ENCODE data around the gene FAAP100.

The FAAP100 gene

DNA sequence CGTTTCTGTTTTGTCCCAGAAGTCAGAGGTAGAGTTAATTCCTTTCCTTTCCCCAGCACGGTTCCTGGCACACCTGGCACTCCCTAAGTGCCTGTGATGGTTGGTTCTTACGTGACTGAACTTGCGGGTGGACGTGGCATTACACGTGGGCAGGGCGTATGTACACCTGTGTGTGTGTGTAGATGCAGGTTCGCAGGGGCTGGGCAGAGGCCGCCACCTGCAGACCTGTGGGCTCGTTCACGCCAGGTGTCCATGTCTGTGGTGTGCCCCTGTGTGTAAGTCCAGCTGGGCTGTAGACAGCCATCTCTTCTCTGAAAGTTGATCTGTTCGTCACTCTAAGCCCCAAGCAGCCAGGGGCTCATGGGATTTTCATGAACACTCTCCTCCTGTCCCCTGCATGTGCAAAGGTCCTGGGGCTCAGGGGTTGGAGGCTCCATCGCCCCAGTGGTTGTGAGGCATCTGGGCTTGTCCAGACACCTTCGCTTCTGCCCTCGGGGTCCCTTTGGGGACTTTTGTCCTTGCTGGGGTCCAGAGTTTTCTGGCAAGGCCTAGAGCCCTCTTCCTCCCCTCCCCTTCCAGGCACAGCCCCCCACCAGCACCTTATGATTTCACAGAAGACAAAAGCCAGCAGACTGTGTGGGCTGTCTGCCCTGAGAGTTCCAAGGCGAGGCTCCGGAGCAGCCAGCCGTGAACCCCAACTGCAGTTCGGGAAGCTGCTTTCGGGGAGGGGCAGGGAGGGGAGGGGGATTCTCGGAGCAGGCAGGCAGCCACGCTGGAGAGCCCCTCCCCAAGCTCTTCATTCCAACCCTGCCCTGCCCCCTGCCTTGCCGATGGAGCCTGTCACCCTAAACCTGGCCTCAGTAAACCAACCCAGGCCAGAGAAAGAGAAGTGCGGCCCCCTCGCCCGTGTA lies 29.4 kb downstream of the FAAP100 start:
- H3K4me3 ChIP-seq (ENCODE audit: low read length), result no peak overlapping the region
- DNase-seq (ENCODE audit: low read depth), result no peak
- TF ChIP-seq, protein P1, sequence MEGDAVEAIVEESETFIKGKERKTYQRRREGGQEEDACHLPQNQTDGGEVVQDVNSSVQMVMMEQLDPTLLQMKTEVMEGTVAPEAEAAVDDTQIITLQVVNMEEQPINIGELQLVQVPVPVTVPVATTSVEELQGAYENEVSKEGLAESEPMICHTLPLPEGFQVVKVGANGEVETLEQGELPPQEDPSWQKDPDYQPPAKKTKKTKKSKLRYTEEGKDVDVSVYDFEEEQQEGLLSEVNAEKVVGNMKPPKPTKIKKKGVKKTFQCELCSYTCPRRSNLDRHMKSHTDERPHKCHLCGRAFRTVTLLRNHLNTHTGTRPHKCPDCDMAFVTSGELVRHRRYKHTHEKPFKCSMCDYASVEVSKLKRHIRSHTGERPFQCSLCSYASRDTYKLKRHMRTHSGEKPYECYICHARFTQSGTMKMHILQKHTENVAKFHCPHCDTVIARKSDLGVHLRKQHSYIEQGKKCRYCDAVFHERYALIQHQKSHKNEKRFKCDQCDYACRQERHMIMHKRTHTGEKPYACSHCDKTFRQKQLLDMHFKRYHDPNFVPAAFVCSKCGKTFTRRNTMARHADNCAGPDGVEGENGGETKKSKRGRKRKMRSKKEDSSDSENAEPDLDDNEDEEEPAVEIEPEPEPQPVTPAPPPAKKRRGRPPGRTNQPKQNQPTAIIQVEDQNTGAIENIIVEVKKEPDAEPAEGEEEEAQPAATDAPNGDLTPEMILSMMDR (conservative IDR thresholded peaks at IDR 0.05; ENCODE audit: low read depth, low read length), result peak; percentile 53

DNA sequence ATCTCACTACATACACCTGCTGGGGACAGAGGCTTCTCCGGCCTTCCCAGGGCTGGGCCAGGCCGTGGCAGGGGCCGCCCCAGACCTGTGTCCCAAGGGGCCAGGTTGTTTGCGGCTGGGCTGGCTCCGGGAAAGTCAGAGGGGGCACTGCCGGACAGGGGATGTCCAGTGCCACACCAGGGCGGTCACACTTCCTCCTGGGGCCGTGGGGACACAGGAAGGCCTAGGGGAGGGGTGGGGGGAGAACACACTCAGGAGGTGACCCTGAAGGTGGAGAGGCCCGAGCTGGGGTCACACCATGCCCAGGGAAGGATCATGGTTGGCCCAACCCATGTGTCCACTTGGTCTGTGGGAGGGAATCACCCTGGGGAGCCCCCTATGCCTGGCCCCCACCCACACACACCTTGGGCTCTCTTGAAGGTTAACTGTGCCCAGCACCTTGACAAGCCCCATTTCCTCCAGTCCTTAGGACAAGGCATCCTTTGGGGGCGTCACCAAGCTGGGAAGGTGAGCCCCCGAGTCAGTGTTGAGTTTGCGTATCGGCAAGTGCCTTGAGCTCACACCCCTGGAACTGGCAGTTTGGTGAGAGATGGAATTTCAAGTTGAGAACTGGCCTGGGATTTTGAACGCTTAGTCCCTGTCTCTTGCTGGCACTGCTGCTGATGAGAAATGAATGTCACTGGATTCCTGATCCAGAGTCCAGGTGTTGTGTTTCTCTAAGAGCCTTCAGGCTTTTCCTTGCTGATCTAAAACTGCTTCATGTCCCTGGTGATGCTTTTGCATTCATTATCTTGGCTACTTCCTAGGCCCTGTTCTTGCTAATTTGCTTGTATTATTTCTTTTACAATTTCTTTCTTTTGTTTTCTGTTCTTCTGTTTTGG lies 31.9 kb downstream of the FAAP100 start:
- peak overlapping the region; percentile 33 for H3K4me3 ChIP-seq (ENCODE audit: low read length)
- DNase-seq (ENCODE audit: low read depth), result no peak
- TF ChIP-seq, protein P1 (conservative IDR thresholded peaks at IDR 0.05; ENCODE audit: low read depth, low read length), result no peak

DNA sequence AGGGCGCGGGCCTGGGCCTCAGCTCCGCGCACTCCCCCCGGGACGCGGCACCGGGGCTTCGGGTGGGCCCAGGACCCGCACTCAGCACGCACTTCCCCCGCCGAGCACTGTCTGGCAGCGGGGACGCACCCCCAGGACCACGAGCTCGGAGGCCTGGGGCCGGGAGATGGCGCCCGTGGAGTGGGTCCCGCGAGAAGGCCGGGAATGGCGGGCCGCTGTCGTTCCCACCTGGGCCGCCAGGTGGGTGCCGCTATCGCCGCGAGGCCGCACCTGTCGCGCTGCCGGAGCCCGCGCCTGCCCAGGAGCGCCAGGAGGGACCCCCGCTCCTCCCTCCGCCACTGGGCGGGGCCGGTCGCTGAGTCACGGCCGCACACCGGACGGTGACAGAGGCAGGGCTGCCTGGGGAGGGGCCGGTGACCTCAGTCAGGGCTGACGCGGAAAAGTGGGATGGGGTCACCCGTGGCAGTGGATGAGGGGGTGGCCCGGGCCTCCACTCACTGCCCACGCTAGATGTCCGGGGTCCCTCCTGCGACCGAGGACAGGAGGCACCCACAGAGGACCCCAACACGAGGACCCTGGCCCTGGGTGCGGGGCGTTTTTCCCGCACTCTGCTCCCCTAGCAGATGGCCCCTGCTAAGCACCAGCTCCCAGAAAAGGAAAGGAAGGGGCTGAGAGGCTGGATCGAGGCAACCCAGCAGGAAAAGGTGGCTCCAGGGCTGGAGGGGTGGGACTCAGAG lies 32.7 kb downstream of the FAAP100 start:
- H3K4me3 ChIP-seq (ENCODE audit: low read length), result peak overlapping the region; percentile 33
- DNase-seq (ENCODE audit: low read depth), result no peak
- TF ChIP-seq, protein P1 (conservative IDR thresholded peaks at IDR 0.05; ENCODE audit: low read depth, low read length), result peak; percentile 37

DNA sequence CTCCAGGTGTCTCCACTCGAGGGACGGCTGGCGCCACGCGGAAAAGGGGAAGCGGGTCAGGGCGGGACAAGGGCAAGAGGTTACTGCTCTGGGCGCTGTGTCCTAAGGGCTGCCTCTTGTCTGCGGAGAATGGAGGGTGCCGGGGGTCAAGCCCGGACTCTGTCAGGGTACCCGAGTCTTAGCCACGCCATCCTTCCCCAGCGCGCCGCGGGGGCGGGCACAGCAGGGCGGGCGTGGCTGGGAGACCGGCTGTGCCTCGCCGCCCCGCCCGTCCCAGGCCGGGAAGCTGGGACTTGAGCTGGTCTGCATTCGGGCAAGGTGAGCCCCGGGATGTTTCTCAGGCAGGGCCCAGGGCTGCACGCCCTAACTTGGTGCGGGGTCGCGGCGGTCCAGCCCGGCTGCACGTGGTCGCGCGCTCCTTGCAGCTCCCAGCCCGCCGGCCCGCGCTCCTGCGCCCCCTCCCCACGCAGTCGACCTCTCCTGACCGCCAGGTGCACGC lies 33.3 kb downstream of the FAAP100 start:
- TF ChIP-seq, protein P1 (conservative IDR thresholded peaks at IDR 0.05; ENCODE audit: low read depth, low read length), result no peak
- peak overlapping the region; percentile 29 for H3K4me3 ChIP-seq (ENCODE audit: low read length)
- DNase-seq (ENCODE audit: low read depth), result no peak

DNA sequence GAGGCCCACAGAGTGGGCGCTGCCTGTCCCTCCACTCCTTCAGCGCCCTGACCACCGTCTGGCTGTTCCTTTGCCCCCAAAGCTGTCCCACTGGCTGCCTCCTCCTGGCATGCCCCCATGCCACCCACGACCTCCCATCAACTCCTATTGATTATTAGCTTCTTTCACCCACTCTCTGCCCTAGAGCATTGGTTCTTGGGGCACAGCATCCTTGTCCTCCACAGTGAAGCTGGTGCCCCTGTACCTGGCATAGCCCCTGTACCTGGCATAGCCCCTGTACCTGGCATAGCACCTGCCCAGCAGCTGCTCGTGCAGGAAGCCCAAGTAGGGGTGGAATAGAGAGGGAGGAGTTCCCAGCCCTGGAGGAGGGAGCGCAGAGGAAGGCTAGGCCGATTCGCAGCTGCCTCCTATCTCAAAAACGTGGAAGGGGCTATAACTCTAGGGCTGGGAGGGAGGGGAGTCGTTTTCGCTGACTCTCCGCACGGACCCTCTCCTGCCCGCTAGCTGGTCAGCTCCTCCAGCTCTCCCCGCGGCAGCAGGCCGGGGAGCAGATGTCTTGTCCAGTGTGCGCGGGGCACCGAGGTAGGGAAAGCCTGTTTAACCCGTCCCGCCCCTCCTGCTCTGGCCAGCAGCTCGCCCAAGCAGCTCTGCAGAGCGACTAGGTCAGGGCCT lies 33.9 kb downstream of the FAAP100 start:
- TF ChIP-seq, protein P1 (conservative IDR thresholded peaks at IDR 0.05; ENCODE audit: low read depth, low read length), result no peak
- DNase-seq (ENCODE audit: low read depth), result no peak
- peak overlapping the region; percentile 29 for H3K4me3 ChIP-seq (ENCODE audit: low read length)

Measured in retinal pigment epithelial cell (primary cell).